Hippocampal formation (tissue), 2 donors: ENCODE results near the gene TANGO6.

ENCODE experiments used
- DNase-seq, 2 donors: peaks; one replicate each; lab custom pipeline; 2025; lab: John Stamatoyannopoulos, UW

Gene TANGO6

GRCh38 chr16:68866933-68867332, 23.6 kb downstream of the TANGO6 start:
- no peak for DNase-seq

DNA sequence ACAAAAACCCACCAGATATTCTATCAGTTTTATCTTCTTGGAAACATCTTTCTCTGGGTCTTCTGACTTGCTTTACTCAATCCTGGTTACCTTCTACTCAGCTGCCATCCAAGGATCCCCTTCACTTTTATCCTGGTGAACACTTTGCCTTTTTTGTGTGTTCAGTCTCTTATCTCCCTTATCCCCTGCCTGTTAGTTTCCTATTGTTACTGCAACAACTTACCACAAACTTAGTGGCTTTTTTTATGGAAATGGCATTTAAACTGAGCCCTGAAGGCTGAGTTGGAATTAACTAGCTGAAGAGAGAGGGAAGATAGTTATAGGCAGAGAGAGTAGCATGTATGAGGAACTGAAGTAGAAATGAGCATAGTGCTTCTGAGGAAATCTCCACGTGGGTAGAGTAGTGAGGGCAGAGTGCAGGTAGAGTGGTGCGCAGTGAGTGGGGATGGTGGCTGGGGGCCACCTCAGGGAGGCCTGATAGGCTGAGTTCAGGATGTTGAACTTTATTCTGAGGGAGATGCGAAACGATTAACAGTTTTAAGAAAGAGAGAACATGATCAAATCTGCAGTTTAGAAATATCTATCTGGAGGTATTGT, 26.3 kb downstream of the TANGO6 start:
- DNase-seq: no peak

DNA sequence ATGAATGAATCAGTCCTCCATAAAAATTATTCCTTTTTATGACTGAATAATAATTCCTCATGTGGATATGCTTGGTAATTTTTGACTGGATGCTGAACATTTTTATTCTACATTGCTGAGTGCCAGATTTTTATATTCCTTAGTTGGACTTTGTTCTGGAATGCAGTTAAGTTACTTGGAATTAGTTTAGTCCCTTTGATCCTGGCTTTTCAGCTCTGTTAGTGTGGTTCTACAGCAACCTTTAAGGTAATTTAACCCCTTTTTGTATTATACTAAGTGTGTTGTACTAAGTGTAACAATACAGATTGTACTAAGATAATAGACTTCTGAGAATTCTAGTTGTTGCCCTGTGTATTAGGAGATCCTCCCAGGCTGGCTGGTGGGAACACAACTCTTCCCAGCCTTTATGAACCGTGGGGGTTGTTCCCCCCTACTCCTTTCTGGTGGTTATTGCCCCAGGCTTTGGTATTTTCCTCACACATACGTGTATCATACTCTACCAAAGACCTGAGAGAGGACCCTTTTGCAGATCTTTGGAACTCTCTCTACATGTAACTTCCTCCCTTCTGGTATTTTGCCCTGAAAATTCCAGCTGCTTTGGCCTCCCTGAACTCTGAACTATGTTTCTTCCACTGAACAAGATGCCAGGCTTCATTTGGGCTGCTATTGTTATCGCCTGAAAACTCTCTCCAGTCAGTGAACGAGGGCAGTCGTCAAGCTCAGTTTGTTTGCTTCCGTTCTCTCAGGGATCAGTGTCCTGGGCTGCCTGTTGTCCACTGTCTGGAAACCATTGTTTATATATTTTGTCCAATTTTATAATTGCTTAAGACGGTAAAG, 30.5 kb downstream of the TANGO6 start:
- no peak for DNase-seq

- no peak for DNase-seq
These were observed 32.5 kb downstream of the TANGO6 start for GRCh38 chr16:68875871-68876270.

GRCh38 chr16:68883685-68884084, 40.4 kb downstream of the TANGO6 start:
- DNase-seq: no peak

- DNase-seq: no peak
These were observed 41.1 kb downstream of the TANGO6 start for GRCh38 chr16:68884401-68884800.

DNA sequence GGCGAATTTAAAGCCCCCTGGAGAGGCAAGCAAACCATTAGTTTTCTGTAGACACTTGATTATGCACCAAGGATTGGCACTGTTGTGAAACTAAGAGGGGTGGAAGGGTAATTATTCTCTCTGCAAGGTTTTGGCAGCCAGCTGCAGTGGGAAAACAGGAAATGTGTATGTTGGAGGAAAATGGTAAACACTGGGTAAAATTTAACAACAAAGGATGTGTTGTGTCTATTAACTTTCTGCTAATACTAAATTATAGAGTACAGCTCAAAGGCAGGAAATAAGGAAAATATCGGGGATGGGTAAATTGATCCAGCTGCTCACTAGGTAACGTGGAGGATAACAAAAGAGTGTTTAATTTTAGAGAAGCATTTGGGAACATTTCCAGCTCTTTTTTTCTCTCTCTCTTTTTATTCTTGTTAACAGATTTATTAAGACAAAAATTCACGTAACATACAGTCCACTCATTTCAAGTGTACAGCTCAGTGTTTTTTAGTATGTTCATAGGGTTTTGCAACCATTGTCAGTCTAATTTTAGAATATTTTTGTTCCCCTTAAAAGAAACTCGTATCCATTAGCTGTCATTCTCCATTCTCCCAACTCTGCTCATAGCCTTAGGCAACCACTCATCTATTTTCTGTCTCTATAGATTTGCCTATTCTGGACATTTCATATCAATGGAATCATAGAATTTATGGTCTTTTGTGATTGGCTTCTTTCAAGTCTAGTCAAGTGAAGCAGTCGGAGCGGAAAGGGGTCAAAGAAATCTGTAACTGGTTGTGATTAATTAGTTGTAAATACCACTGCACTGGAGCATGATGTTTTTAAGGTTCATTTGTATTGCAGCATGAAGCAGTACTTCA, 41.8 kb downstream of the TANGO6 start:
- no peak for DNase-seq

GRCh38 chr16:68887107-68887506, 43.8 kb downstream of the TANGO6 start:
- DNase-seq: no peak

- no peak for DNase-seq
These were observed 46.3 kb downstream of the TANGO6 start for GRCh38 chr16:68889508-68890150.

GRCh38 chr16:68892214-68892613, 48.9 kb downstream of the TANGO6 start:
- DNase-seq: no peak

DNA sequence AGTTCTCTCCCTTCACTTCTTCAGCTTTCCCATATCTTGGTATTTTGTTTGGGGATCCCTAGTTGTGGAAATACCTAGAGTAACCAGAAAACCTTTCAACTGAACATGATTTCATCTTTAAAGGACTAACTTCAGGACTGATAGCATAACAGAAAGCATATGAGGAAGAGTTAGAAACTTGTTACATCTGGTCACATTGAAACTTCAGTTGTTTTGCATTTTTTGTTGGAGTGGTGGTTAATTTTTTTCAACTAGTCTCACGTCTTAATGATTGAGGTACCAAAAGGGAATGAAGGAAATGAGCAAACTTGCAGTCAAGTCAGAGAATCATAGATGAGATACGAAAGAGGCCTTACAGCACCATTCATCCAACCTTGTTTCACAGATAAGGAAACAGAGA, 49.6 kb downstream of the TANGO6 start:
- no peak for DNase-seq

DNA sequence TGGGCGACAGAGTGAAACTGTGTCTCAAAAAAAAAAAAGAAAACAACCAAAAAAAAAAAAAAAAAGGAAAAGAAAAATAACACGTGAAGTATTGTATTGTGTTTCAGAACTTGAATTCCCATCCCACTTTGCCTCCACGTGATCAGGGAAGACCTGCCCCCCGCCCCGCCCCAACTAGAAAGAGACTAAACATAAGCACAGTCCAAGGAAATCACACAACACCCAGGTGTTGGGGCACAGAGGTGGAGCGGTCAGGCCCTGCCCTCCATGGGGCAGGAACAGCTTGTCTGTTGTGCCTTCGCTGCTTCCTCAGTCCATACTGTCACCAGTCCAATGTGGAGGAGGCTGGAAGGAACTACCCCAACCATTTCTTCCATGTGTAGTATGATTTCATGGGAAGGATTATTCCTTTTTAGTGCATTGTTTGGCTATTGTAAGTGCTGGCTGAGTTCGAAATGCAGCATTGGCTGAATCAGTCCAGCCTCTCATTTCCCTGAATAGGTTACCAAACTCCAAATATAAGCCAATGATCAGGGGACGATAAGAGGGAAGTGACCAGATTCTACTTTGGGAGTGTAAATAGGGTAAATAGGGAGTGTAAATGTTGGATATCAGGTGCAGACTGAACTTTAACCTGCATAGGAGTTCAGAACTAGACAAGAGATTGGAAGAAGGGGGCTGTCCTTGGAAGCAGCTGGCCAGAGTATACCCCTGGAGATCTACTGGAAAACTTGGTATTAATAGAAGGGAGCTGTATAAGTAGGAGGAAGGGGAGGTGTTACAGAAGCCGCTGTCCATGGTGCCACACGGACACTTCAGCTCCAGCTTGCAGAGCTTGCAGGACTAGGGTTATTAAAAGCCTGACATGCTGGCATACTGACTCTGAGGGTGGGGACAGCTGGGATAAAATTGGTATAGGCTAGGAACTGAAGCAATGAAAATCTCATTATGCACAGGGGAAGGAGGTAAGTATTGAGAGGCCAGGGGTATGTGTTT, 50.7 kb downstream of the TANGO6 start:
- no peak for DNase-seq

DNA sequence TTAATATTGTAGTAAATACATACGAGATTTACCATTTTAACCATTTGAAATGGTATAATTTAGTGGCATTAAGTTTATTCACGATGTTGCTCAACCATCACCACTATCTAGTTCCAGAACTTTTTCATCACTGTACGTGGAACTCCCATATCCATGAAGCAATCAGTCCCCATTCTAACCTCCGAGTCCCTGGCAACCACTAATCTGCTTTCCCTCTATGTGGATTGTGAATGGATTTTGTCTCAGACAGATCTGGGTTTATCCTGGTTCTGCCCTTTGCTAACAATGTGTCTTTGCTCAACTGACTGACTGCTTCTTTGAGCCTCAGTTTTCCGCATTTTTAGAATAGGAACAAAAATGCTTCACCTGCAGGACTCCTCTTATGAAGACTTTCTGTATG, 51.4 kb downstream of the TANGO6 start:
- DNase-seq: no peak

DNA sequence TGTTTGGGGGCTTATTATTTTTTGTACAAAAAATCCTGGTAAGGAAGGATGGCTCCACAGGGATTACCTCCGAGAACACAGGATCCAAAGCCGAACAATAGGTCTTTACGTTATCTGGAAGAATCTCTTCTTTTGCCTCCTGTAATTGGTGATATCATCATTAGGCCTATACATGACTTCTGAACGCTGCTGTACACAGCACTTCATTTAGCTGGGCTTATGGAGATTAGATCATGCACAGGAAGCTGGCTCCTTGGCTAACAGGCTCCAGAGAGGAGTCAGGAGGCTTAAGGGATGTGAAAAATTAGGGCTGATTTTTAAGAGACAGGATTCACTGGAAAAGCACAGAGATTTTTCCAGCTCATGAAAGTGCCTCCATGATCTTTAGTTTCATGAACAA, 54.7 kb downstream of the TANGO6 start:
- no peak for DNase-seq

GRCh38 chr16:68900009-68900408, 56.7 kb downstream of the TANGO6 start:
- no peak for DNase-seq

DNA sequence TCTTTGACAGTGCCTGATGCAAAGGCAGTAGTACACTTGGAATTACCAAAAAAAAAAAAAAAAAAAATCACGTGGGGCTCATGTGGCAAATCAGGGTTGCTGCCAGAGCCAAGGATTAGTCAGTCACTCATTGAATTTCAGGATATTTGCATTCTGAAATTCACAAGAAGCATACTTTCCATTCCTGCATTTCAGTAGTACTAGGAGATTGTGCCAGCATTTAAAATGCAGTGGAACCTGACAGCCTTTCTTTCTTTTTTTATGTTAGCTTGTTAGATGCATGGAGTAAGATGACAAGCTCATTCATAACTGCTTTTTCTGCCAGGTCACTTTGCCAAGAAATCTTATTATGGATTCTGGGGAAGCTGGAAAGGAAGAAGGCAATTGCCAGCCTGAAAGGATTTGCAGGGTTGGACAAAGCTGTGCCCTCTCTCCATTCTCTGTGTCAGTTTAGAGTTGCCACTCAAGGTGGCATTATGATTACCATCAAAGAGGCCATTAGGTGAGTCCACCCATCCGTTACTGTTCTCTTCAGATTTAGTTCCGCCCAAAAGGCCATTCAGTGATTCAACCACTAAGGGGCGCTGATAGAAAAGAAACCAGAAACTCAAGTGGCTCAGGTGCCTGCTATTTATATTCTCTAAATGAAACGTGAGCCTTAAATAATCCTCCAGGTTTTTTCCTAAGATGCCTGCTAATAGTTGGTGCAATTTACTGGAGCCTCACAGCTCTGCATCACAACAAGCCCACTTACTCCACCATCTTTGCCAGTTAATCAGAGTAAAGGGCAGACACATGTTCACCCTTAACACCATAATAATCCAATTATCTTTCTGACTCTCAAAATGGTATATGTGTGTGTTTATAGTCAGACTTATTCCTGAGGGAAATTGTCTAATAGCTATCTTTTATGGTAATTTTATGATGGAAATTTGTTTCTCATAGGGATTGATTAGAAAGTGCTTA, 59.0 kb downstream of the TANGO6 start:
- DNase-seq: peak; percentile 30 to 33

- no peak for DNase-seq
These were observed 59.6 kb downstream of the TANGO6 start for GRCh38 chr16:68902969-68903345.

- no peak for DNase-seq
These were observed 64.0 kb downstream of the TANGO6 start for GRCh38 chr16:68907297-68907696.

GRCh38 chr16:68907781-68908181, 64.5 kb downstream of the TANGO6 start:
- DNase-seq: no peak
